ENCODE measurements around the gene CYP24A1.

CYP24A1 gene

GRCh38 chr20:54201268-54201846 is 27.6 kb upstream of the CYP24A1 start:
- DNase-seq = no peak

DNA sequence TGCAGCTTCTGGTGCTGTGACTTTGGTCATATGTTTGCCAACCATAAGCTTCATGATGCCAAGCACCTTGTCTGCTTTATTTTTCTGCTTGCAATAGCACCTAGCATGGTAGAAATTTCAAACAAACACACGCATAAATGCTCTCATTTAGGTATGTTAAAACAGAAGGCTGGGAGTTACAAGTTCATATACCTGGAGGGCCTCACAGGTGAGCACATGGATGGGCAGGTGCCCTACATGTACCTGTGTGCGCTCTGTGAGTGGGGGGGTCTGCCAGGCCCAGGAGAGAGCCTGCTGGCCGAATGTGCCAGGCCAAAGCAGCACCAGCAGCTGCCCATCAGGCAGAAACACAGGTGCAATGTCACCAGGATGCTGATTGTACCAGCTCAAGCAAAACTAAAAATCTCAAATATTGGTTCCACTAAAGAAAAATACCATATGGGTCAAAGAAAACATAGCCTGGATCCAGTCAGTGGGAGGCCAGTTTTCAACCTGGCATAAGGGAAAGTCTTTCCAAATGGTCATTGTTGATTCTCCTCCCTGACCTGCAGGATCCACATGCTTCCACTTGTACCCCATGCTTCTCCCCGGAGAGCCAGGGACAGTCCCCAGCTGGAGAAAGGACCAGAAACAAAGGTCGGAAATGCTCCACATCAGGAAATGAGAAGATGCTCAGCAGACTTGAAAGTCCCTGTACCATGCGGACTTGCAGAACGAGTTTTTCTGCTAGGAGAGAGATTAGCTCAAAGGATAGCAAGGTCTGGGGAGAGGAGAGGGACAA is 26.9 kb upstream of the CYP24A1 start:
- DNase-seq = no peak

DNA sequence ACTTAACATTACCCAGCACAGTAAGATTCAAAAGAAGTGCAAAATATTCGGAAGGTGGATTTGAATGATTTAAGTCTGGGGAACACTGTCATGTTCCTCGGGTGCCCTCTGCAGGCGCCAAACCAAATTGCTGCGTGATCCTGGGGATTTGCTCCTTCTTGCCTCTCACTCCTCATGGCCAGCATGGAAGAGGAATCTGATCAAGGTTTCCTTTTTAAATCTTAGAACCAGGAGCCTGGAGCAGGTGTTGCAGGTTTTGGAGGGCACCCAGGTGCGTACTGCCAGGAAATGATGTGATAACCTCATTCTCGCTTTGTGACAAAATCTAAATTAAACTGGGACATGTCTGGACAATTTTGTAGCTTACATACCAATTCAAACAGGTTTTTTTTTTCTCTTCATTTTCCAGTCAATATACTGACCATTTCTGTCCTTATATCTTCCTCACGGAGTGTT is 26.0 kb upstream of the CYP24A1 start:
- peak; percentile 74 for DNase-seq

DNA sequence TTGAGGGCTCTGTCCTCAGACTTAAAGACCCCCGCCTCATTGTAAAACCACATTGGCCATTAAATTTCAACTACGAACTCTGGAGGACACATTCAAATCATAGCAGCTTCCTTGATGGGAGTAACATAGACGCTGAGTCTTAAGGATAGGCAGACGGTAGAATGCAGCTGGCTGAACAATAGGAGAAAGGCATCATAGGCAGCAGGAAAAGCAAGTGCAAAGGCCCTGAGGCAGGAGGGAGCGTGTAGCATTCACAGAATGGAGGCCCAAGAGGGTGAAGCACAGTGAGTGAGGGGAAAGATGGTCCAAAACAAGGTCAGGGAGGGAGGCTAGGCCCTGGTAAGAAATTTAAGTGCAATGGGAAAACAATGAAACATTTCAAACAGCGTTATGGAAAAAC is 25.5 kb upstream of the CYP24A1 start:
- DNase-seq = no peak

- DNase-seq = peak; percentile 77
Measured at GRCh38 chr20:54197621-54198604, 24.1 kb upstream of the CYP24A1 start.

DNA sequence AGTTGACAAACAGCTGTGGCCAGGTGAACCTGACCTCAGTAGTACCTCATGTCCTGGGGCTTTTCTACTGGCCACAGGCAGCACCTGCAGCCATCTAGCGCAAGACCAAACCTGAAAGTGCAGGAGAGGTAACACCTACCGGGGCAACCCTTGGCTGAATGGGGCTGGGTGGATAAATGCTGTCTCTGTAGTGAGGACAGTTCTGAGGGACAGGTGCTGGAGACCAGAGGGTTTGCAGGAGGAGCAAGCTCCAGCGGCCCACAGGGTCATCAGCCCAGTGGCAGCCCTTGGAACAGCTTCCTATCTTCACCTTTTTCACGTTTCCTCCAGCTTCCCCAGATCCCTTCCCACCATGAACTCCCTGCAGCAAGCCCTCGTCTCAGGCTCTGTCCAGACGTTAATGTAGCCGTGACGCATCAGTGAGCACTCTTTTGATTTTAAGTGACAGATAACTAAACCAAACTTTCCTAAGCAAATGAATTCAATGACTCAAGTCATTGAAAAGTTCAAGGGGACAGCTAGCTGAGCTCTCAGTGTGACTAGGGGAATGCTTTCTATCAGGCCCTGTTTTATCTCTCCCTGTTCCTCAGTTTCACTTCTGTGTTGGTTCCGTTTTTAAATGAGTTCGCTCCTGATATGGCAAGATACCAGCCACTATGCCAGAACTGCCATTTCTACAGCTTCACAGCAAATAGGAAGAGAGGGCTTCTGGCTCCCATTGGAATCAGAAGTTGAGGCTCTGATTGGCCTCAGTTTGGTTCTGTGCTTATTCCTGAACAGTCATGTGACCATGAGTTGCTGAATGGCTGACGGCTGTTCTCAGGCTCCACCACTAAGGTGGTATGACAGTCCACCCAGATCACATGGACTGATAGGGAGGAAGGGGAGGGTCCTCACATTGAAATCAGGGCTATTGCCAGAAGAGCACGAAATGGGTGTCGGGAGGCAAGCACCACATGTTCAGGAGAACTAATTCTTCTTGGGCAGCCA is 22.0 kb upstream of the CYP24A1 start:
- DNase-seq = no peak

DNA sequence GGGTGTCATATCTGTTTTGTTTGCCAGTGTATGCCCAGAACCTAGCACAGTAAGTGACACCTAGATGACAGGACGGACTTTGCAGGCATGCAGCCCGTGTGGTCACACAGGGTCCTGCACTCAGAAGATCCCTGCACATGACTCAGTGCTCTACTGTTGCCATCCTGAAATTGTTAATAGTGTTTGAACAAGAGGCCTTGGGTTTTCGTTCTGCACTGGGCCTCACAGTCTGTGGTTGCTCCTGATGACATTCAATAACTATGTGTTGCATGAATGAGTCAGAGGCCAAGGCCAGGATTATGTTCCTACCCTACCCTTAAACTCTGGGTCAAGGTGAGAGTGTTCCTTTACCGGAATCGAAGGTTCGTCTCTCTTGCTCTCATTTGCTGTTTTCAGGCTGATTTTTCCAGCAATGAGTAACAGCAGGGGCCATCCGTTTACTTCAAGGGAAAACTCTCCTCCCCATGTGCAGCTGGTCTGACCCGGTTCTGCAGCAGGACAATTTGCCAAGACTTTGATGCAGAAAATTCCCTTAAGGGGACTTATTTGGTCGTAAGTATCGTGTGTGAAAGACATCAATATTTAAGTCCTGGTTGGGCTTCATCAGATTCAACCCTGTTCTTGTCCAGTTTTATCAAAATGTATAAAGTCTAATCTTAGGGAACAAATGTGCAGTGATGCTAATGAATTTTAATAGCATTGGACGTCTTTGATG is 21.1 kb upstream of the CYP24A1 start:
- DNase-seq = peak; percentile 55

DNA sequence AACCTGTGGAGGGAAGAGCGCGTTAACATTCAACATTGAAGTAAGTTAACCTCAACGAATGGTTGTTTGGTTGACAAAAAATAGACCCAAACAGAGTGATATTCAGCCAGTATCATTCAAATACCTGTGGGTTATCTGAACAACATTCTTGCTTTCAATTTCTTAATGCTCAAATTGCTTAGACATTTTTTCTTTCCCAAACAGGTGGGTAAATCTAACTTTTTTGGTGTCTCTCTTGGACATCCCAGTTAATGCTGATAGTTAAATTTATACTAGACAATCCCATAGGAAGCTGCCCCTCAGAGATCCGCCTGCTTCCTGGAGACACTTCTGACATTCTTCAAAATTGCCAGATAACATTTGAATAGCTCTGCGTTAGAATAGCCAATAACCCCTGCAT is 20.0 kb upstream of the CYP24A1 start:
- DNase-seq = no peak

- DNase-seq = peak; percentile 56
Measured at GRCh38 chr20:54190217-54190616, 16.4 kb upstream of the CYP24A1 start.

DNA sequence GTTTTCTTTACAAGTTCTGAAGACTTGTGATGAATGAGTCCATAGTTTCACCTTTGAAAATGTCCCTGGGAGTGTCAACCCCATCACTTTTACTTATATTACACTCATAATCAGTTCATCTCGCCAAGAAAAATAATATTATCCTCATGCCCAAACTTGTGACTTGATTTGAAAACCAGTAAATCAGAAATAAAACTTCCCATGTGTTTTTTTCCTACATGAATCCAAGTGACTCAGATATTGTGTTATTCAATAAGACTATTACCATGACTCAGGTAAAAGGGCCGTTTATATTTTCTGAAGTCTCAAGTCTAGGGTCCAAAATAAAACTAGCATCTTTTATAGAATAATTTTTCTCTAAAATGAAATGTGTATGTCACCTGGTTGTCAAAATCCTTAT is 15.8 kb upstream of the CYP24A1 start:
- DNase-seq = peak; percentile 39

- DNase-seq = peak; percentile 56
Measured at GRCh38 chr20:54188132-54188849, 14.5 kb upstream of the CYP24A1 start.

GRCh38 chr20:54184904-54185626 is 11.3 kb upstream of the CYP24A1 start:
- no peak for DNase-seq

- no peak for DNase-seq
Measured at GRCh38 chr20:54184071-54184470, 10.3 kb upstream of the CYP24A1 start.

GRCh38 chr20:54180931-54181330 is 7.1 kb upstream of the CYP24A1 start:
- DNase-seq = no peak

- DNase-seq = no peak
Measured at GRCh38 chr20:54179946-54180345, 6.2 kb upstream of the CYP24A1 start.

- DNase-seq = no peak
Measured at GRCh38 chr20:54178256-54178655, 4.5 kb upstream of the CYP24A1 start.

GRCh38 chr20:54177378-54177777 is 3.6 kb upstream of the CYP24A1 start:
- no peak for DNase-seq

- DNase-seq = peak; percentile 71
Measured at GRCh38 chr20:54176610-54177009, 2.8 kb upstream of the CYP24A1 start.

- no peak for DNase-seq
Measured at GRCh38 chr20:54174457-54175175, 830 bp upstream of the CYP24A1 start.

All from fibroblast of upper back skin (primary cell).